Aorta (tissue), 5 donors: ENCODE measurements around the gene LHX2. TPM values are rescaled to one million over a fixed set of nuclear protein-coding genes. Genes with fewer than 3 reads are reported as not detected.

ENCODE experiments used
- ATAC-seq: fragments of 200-7000 bp; cut with Tn5 transposase; one replicate; pipeline ENCODE4 v1.9.1; 2022; ENCODE audit warnings: moderate library complexity; ENCODE audit not compliant: low FRiP score
- DNase-seq, 2 donors: peaks; one replicate each; pipeline ENCODE4 v3.0.0-alpha.2; 2020
- H3K27ac ChIP-seq, 2 donors: one replicate each; pipeline ENCODE4 v1.5.1; 2013; ENCODE audit warnings: low read length in 2 of 2, mild to moderate bottlenecking in 2 of 2, moderate library complexity in 2 of 2, control low read depth in 1 of 2, inconsistent platforms in 1 of 2, low read depth in 1 of 2
- H3K27me3 ChIP-seq, 2 donors: one replicate each; pipeline ENCODE4 v1.6.1; 2013; ENCODE audit warnings: control low read depth in 1 of 2, low read length in 1 of 2, mild to moderate bottlenecking in 1 of 2, moderate library complexity in 1 of 2; ENCODE audit not compliant: insufficient read depth in 2 of 2, control insufficient read depth in 1 of 2
- H3K36me3 ChIP-seq, 2 donors: one replicate each; pipeline ENCODE4 v1.6.1; 2013; ENCODE audit warnings: control low read depth in 1 of 2, low read length in 1 of 2, mild to moderate bottlenecking in 1 of 2; ENCODE audit not compliant: insufficient read depth in 2 of 2, control insufficient read depth in 1 of 2
- H3K4me1 ChIP-seq, 2 donors: one replicate each; pipeline ENCODE4 v1.6.1; 2013; ENCODE audit warnings: low read length in 2 of 2, control low read depth in 1 of 2, mild to moderate bottlenecking in 1 of 2, moderate library complexity in 1 of 2; ENCODE audit not compliant: insufficient read depth in 2 of 2, control insufficient read depth in 1 of 2
- H3K4me3 ChIP-seq, 2 donors: one replicate each; pipeline ENCODE4 v1.5.1; 2013; ENCODE audit warnings: low read length in 2 of 2, control low read depth in 1 of 2, mild to moderate bottlenecking in 1 of 2
- H3K9me3 ChIP-seq: one replicate; pipeline ENCODE4 v1.6.1; 2013; ENCODE audit warnings: mild to moderate bottlenecking, low read length; ENCODE audit not compliant: control insufficient read depth
- WGBS, 2 donors: extraction: QIAGEN DNeasy Blood & Tissue Kit; methylation state at CpG; one replicate each; pipeline ENCODE4 v1.1.7; 2013; 5-methylcytosine and 5-hydroxymethylcytosine counted together
- intact Hi-C, 2 donors: fragments of 100-400 bp; cut with DNase I; formaldehyde crosslinking; loops; one replicate each; pipeline versions ENCODE4 v1.14.2 to v1.15.0; 2022
- polyA plus RNA-seq, 2 donors: library from polyadenylated mRNA; stranded (reverse); fragments of 200-250 nt; gene quantifications; one replicate each; pipeline ENCODE4 v1.2.3, GENCODE V29; 2013
- total RNA-seq, 2 donors: library from RNA; stranded (reverse); fragmentation: NEBNext Ultra II Directional; extraction: Animal tissue kit (Norgen Biotek cat#: 25700); gene quantifications; one replicate each; pipeline ENCODE4 v1.2.1, GENCODE V29; 2021
- donor health status: healthy with polysubstance abuse.
- donor health status: Bipolar disorder and iron deficiency.
- donor health status: DM: no; HTN: no; CAD: no.
- donor health status: DM: no; HTN: no; CAD: no.
- donor health status: DM: yes; HTN: yes; CAD: no.

Gene LHX2
- total and polyA plus RNA-seq, 4 donors: 0.26 to 0.38 TPM; not detected in 2

DNA sequence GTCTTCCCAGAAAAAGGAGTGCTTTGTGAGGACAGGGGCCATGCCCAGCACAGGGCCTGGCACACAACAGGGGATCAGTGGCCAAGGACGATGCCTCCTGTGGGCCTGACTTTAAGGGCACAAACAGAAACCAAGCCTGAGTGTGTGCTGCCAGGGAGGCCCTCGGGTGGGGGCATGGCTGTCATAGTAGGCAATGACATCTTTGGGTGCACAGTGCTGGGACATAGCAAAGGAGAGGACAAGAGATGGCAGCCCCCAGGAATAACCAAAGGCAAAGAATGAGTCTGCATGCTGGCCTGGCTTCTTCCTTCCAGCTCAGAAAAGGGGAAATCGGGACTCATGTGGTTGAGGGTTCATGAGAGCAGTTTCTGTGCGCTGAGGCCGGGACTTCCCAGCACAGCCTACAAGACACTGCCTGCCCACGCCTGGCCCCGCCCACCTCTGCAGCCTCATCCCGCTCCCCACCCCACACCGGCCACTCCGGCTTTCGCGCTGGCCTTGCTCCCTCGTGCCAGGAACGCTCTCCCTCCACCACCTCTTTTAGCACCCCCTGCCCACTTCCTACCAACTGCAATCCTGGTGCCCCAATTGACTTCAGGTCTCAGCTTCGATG is 13.8 kb upstream of the LHX2 start:
- ATAC-seq (peak; percentile 37), DNase-seq (peak; percentile 75 to 87)
- no peaks in the 10 kb centered on the region for H3K4me1 ChIP-seq
- 7 to 8% methylated on average over 12 to 15 of the region's 15 CpGs for WGBS, 2 donors
- H3K36me3 ChIP-seq: no peaks in the 10 kb centered on the region
- no peak overlapping the region for H3K4me3 ChIP-seq
- intact Hi-C loops: no loop called here
- no peaks in the 10 kb centered on the region for H3K9me3 ChIP-seq
- peaks cover 0 to under 1% of the 10 kb centered on the region in 2 donors for H3K27me3 ChIP-seq
- no peak overlapping the region for H3K27ac ChIP-seq

DNA sequence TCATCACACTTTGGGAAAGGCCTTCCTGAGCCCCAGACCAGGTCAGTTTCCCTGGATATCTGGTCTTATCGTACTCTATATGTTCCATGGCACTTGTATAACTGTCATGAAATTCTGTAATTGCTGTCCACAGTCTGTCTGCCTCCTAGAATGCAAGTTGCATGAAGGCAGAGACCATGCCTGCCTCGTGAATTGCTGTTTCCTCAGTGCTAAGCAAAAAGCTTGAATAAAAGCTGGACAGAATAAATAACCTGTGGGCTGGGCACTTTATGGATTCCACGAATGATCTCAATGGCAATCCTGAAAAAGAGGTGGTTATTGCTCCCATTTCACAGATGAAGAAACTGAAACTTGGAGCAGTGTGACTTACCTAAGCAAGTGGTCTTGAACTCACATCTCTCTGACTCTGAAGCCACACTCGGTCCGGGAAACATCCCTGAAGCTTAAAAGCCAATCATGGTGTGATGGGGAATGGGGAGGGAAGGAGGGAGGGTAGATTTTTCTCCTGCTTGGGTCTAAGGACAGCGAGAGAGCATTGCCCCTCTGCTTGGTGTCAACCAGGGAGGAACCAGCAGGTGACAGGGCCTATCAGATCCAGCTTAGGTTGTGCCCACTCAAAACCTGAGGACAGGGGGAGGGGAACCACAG is 13.2 kb upstream of the LHX2 start:
- ATAC-seq (no peak), DNase-seq (no peak)
- intact Hi-C loops: no loop called here
- H3K27ac ChIP-seq: no peak overlapping the region
- H3K27me3 ChIP-seq: peaks cover 0 to 2% of the 10 kb centered on the region in 2 donors
- no peaks in the 10 kb centered on the region for H3K36me3 ChIP-seq
- 29 to 31% methylated on average over 6 of the region's 6 CpGs for WGBS, 2 donors
- H3K4me1 ChIP-seq: no peaks in the 10 kb centered on the region
- H3K4me3 ChIP-seq: no peak overlapping the region
- H3K9me3 ChIP-seq: no peaks in the 10 kb centered on the region

DNA sequence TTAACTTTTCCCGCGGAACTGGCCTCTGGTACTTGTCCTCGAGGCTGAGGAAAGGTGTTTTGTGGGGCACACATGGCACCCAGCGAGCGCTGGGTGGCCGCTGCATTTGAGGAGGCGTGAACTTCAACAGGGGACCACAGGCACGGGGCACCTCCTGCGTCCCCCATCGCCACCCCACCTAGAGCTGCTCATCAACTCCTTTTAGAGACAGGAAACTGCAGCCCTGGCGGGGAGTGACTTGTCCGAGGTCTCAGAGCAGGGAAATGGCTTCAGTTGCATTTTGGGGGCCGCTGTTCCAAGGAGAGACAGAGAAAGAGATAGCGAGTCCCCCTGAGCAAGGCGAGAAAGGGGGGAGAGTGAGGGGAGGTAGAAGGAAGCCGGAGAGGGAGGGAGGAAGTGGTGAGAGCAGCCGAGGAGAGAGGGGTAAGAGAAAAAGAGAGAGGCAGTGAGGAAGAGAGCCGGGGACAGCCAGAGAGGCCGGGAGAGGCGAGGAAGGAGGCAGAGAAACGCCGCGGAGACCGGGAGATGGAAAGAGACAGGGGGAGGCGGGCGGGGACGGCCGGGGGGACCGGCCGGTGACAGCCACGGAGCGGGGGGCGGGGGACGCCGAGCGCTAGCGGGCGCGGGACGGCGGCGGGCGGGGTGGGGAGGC is 12.5 kb upstream of the LHX2 start:
- DNase-seq (no peak), ATAC-seq (no peak)
- H3K36me3 ChIP-seq: no peaks in the 10 kb centered on the region
- intact Hi-C loops: no loop called here
- no peaks in the 10 kb centered on the region for H3K9me3 ChIP-seq
- peaks cover 0 to 2% of the 10 kb centered on the region in 2 donors for H3K27me3 ChIP-seq
- H3K4me1 ChIP-seq: no peaks in the 10 kb centered on the region
- WGBS, 2 donors: 3 to 4% methylated on average over 31 to 43 of the region's 43 CpGs
- H3K27ac ChIP-seq: no peak overlapping the region
- peak overlapping the region; percentile 37 to 73 for H3K4me3 ChIP-seq

GRCh38 chr9:123999661-124000060 is 11.9 kb upstream of the LHX2 start:
- DNase-seq (no peak), ATAC-seq (no peak)
- intact Hi-C loops: no loop called here
- Histone ChIP-seq H3K9me3 (no peaks in the 10 kb centered on the region), H3K36me3 (no peaks in the 10 kb centered on the region), H3K27me3 (peaks cover 0 to 2% of the 10 kb centered on the region in 2 donors), H3K4me3 (peak overlapping the region; percentile 37 to 73), H3K27ac (no peak overlapping the region), H3K4me1 (no peaks in the 10 kb centered on the region)
- WGBS, 2 donors: 0 to 1% methylated on average over 4 to 64 of the region's 64 CpGs

DNA sequence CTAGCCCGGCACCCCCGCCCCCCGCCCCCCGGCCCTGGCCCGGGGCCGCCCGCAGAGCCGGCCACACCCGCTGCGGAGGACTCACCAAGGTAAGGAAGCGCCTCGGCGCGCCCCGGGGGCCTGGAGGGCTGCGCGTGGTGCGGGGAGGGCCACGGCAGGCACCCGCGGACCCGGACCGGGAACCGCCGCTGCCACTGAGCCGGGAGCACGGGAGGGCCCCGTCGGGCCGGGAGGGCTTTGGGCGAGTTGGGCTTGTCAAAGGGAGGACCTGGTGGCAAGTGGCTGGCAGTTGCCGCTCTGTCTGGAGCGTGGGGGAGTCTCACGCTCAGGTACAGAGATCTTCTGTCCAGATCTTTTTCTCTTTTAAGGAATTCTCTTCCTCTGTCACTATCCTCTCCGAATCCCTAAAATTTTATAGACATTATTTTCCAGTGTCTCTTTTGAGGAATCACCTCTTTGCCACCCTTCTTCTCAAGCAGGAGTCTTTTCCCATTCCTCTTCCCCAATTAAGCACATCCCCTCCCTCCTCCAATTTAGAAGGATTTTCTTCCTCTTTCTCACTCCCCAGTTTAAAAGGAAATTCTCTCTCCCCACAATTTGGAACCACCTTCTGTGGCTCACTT is 11.3 kb upstream of the LHX2 start:
- intact Hi-C loops: no loop called here
- 3 to 4% methylated on average over 26 to 35 of the region's 35 CpGs for WGBS, 2 donors
- no peaks in the 10 kb centered on the region for H3K9me3 ChIP-seq
- peak overlapping the region in 1 of 2 donors; percentile 37 for H3K4me3 ChIP-seq
- H3K4me1 ChIP-seq: no peaks in the 10 kb centered on the region
- ATAC-seq: no peak
- H3K27ac ChIP-seq: no peak overlapping the region
- DNase-seq: no peak
- H3K36me3 ChIP-seq: no peaks in the 10 kb centered on the region
- H3K27me3 ChIP-seq: peaks cover 0 to 2% of the 10 kb centered on the region in 2 donors

- DNase-seq (no peak), ATAC-seq (no peak)
- Histone ChIP-seq H3K4me1 (no peaks in the 10 kb centered on the region), H3K27me3 (peaks cover 0 to 2% of the 10 kb centered on the region in 2 donors), H3K27ac (no peak overlapping the region), H3K9me3 (no peaks in the 10 kb centered on the region), H3K36me3 (no peaks in the 10 kb centered on the region), H3K4me3 (no peak overlapping the region)
- intact Hi-C loops: no loop called here
- 6 to 8% methylated on average over 15 of the region's 15 CpGs for WGBS, 2 donors
These were observed 10.6 kb upstream of the LHX2 start for GRCh38 chr9:124000784-124001457.

- intact Hi-C loops: no loop called here
- H3K27me3 ChIP-seq: peaks cover 0 to 2% of the 10 kb centered on the region in 2 donors
- ATAC-seq (no peak), DNase-seq (no peak)
- H3K4me3 ChIP-seq: no peak overlapping the region
- WGBS, 2 donors: 5 to 7% methylated on average over 6 of the region's 6 CpGs
- H3K36me3 ChIP-seq: no peaks in the 10 kb centered on the region
- no peaks in the 10 kb centered on the region for H3K4me1 ChIP-seq
- H3K27ac ChIP-seq: no peak overlapping the region
- H3K9me3 ChIP-seq: no peaks in the 10 kb centered on the region
These were observed 10.1 kb upstream of the LHX2 start for GRCh38 chr9:124001458-124001799.

DNA sequence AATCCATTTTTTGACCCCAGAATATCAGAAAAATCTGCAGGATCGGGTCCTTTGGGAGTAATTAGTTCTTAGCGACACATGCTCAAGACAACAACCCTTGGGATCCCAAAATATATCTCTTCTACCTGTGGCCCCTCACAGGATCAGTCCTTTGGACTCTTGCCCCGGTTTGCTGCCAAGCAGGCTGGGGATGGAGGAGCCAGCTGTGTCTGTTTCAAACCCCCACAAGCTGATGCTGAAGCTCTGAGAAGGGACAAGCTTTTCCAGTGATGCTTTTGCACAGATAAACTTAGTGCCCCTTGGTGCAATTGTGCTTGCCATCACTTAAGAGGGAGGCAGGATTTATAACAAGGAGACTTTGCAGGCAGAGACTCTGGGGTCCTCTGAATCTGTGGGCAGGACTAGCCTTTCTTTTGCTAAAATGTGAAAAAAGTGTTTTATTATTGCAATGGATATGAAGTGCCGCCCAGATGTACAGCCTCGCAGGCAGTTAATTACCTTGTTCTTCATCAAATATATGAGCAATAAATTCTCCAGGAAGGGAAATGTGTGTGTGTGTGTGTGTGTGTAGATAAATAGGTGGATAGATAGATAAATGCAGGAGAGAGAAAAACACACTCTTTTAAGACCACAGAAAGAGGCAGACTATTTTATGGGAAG is 9.6 kb upstream of the LHX2 start:
- no peak overlapping the region for H3K4me3 ChIP-seq
- no peaks in the 10 kb centered on the region for H3K9me3 ChIP-seq
- no peaks in the 10 kb centered on the region for H3K4me1 ChIP-seq
- ATAC-seq (no peak), DNase-seq (peak in 1 of 2 donors; percentile 32)
- no peaks in the 10 kb centered on the region for H3K36me3 ChIP-seq
- WGBS, 2 donors: 8 to 11% methylated on average over 5 of the region's 5 CpGs
- H3K27me3 ChIP-seq: peaks cover 0 to 2% of the 10 kb centered on the region in 2 donors
- H3K27ac ChIP-seq: no peak overlapping the region
- intact Hi-C loops: no loop called here
